CD4-positive, alpha-beta T cell treated with Interleukin-6 for 4 hours (primary cell): ENCODE results near the gene PRR5.

Experiments used
- DNase-seq: peaks from one replicate; pipeline ENCODE4 v3.0.0-alpha.2; 2020; ENCODE audit warnings: mixed read lengths

Gene PRR5

DNA sequence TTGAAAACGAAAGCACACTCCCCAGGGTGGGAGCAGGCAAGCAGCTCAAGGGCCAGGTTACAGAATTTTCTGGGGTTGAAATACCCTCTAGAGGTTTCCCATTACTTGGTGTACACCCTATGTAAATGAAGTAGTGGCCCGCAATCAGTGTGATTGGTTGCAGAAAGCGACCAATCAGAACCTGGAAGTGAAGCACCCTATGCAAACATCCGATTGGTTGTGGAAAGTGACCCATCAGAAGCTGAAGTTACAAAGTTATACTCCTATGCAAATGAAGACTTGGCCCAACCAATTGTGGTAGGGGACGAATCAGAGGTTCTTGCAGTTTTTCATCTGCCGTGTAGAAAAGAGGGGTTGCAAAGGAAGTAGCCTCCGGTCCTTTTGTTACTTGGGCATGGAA is 19.2 kb downstream of the PRR5 start:
- no peak for DNase-seq

DNA sequence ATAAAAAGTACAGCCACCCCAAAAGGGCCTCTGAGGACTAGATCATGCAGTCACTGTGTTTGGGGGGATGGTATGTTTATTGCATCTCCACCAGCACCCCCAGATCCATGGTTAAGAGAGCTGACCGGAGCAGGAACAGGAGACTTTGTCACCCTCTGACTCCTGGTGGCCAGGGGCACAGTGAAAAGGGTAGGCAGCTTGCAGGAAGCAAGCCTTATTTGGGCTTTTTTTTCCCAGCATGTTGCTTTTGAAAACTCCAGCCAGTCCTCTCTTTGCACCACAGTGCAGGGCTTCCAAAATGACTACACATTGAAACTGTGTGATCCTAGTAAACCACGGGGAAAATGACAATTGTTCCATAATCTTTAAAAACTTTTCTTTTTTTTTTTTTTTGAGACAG is 20.6 kb downstream of the PRR5 start:
- no peak for DNase-seq

GRCh38 chr22:44723801-44724200 is 21.8 kb downstream of the PRR5 start:
- no peak for DNase-seq

- no peak for DNase-seq
These were observed 22.4 kb downstream of the PRR5 start for GRCh38 chr22:44724416-44724815.

DNA sequence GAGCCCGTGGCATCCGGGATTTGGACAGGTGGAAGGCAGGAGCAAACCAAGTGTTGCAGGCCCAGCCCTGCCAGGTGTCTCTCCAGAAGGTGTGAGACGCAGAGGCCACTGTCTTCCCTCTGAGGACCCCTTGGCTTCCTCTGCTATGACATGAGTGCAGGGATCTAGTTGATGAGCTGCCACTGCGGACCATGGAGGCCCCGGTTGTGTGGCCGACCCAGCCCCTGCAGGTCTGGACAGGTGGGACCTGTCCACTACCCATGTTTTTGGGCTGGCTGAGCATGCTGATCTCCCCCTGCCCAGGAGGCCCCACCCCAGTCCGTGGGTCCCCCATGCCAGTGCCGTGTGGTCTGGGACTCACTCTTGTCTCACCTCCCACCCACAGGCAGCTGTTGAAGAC is 22.9 kb downstream of the PRR5 start:
- DNase-seq = no peak

GRCh38 chr22:44726439-44726838 is 24.4 kb downstream of the PRR5 start:
- DNase-seq = no peak

DNA sequence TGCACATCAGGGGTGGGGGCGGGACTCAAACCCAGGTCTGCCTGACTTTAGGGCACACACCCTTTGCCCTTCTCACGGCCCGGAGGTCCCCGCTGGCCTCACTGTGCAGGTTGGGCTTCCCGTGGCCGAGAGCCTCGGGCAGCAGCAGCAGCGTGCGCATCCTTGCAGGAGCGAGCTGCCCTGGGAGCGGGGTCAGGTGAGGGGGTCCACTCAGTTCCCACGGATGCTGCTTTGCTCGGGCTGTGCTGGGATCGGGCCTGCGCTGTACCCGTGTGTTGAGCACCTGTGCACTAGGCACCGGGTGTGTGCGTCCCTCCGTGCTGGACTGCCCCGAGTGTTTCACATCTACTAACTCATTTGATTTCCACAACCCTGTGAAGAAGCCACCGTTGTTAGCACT is 25.1 kb downstream of the PRR5 start:
- no peak for DNase-seq

- DNase-seq = no peak
These were observed 25.7 kb downstream of the PRR5 start for GRCh38 chr22:44727709-44728108.

DNA sequence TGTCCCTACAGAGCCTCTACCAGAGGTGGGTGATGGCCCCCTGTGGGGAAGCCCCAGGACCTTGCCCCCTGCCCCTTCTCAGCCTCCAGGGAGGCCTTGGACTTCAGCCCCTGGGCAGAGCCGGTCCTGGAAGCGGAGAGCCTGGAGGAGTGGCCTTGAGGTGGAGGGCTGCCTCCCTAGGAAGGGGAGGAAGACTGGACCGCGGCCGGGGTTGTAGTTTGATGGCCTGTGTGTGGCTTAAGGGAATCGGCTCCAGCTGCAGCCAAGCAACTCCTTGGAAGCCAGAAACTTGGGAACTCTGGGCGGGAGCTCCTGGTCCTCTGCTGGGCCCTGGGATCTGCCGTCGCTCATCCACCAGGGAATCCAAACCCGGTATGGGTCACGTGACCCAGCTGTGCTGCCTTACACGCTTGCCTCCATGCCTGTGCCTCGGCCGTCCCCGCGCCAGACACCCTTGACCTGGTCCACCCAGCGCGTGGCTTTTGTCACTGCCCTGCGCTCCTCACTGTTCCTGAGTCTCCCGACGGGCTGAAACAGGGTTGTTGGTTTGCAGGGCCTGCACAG is 26.8 kb downstream of the PRR5 start:
- DNase-seq = no peak

DNA sequence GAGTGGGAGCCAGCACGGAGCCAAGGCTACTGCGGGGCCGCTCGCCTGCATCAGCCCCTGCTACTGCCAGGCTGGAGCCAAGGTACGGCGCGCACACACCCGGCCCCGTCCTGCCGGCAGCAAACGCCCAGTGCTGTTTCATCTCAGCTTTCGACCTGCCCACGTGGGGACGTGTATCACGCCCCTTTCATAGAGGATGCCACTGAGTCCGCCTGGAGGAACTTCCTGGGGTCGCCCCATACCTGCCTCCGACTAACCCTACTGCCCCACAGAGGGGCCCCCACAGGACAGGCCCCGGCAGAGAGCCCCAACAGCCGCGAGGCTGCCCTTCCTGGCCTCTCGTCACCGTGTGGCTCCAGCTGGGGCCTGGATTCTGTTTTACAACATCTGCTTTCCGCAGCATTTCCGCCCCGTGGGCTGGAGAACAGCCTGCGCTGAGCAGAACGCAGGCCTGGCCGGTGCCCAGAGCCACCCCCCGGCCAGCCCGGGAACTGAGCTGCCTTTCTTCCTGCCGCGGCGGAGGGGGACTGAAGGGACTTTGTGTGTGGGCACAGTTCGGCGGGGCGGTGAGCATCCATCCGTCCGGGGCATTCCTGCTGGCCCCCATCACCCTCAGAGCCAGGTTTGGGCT is 27.5 kb downstream of the PRR5 start:
- peak; percentile 17 for DNase-seq

GRCh38 chr22:44730022-44730393 is 28.0 kb downstream of the PRR5 start:
- DNase-seq = no peak

- no peak for DNase-seq
These were observed 28.7 kb downstream of the PRR5 start for GRCh38 chr22:44730490-44731356.

DNA sequence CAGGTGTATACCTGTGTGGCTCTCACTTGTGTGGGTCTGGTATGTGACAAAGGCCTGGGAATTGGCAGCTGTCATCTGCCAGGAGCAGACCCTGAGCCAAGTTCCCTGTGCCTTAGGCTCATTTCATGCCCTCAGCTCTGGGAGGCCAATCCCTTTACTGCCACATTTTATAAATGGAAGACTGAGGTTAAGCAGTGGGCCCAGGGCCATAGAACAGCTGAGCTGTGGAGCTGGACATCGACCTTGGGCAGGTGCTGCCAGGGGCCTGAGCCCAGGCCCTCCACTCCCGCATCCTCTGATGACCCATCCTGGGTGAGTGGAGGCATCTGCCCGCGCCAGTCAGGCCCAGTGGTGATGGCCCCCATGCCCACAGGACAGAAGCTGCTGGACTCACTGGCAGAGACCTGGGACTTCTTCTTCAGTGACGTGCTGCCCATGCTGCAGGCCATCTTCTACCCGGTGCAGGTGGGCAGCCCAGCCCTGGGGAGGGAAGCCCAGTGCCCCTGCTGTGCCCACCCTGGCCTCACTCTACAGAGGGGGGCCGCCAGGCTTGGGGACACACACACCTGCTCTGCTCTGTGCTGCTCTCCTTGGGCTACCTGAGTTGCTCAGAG is 29.5 kb downstream of the PRR5 start:
- DNase-seq = no peak

GRCh38 chr22:44732017-44732561 is 30.1 kb downstream of the PRR5 start:
- no peak for DNase-seq

DNA sequence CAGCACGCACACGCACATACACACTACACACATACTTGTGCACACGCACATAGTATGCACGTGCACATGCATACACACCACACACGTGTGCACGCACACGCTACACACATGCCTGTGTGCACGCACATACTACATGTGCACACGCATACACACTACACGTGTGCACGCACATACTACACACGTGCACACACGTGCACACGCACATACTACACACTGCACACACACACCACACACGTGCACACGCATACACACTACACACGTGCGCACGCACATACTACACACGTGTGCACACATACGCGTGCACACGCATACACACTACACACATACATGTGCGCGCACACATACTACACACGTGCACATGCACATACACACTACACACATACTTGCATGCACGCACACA is 30.7 kb downstream of the PRR5 start:
- no peak for DNase-seq

DNA sequence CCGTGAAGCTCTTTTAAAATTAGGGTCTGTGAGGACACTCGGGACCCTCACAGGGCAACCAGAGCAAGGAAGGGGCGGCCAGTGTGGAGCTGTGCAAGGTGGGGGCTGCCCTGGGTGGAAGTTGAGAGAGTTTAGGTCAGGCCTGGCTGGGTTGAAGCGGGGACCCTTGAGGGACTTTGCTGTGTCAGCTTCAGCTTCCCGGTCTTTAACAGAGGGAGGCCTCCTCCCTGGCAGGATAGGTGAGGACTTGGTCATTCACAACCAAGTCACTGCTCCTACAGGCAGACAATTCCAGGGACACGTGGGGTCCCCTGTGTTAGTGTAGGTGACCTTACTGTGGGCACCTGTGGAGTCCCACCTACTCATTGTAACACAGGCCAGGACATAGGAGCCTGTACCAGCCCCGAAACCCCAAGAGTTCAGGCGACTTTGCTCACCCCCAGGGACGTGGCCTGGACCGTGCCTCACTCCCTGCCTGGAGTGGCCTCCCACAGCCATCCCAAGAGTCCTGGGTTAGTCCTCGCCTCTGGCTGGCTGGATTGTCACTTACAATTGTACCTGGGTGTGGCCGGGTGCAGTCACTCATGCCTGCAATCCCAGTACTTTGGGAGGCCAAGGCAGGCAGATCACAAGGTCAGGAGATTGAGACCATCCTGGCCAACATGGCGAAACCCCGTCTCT is 31.6 kb downstream of the PRR5 start:
- DNase-seq = no peak

DNA sequence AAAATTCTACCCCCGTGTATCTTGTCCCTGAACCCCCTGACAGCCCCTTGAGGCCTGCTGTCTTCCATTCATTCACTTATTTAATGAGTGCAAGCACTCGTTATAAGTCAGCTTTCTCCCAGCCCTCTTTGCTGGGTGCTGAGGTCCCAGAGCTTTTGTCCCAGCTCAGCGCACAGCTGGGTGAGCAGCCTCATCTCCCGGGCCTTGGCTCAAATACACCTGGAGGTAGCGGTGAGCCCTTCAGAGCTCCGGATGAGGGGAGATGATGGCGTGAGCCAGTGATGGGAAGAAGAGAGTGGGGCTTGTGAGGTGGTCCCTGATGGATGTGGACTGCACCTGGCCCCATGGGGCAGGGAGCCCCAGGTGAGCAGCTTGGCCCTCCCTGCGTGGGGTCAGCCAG is 32.3 kb downstream of the PRR5 start:
- DNase-seq = no peak

DNA sequence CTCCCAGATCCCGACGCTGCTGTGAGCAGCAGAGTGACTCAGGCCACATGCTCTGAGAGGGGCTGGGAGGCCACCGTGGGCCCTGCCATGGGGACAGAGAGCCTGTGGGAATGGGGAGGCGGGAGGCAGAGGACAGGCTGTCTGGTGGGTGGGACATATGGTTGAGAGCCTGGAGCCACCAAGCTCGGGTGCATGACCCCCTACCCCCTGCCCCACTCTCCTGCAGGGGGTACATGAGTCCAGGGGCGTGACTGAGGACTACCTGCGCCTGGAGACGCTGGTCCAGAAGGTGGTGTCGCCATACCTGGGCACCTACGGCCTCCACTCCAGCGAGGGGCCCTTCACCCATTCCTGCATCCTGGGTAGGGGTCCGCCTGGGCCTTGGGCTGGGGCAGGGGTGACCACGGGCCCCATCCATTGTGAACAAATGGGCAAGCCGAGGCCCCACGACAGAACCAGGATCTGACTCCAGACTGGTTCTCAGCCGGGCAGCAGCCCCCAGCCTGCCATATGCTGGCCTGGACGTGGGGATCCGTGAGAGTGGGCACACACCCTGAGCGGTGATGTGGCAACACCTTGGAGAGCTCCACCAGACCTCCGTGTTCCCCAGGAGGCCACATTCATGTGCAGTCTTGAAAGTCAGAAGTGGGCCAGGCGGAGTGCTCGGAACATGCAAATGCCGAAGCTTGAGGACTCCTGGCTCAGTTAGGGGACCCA is 33.0 kb downstream of the PRR5 start:
- DNase-seq = no peak

DNA sequence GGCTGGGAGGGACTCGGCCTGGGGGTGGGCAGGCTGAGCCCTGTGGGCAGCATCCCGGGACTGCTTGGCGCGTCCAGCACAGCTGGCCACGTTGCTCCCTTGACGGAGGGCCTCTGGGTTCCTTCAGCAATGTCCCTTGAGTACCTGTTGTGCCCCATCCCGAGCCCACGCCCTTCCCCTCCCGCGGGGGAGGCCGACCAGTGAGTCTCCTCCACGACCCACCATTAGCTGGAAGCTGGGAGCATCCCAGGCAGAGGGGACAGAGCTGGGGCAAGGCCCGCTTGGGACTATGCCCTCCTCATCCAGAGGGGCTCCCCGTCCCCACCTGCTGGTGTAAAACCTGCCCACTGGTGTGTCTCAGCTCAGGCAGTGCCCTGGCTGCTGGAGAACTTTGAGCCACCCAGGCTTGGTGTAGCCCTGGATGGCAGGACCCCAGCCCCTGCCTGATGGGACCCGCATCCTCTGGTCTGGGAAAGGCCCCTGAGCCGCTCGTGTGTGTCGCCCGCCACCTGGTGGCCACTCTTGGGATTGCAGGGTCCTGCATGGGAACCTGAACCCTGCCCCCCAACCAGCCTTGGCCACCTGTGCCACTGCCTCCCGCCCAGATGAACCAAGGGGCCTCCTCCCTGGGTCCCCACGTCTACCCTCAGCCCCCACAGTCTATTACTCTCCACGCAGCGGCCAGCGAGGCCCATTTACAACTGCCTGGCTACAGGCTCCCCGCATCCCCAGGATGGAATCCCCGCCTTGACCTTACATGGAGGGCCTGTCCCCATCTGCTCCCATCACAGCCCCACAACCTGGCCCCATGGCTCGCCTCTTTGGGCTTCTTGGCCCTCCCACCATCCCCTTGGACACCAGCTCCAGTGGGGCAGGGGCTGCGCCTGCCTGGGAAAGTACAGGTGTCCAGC is 33.8 kb downstream of the PRR5 start:
- DNase-seq = peak; percentile 86

GRCh38 chr22:44736581-44737405 is 34.8 kb downstream of the PRR5 start:
- no peak for DNase-seq
